HCT116 (cell line): ENCODE data around the gene RBP7.

Source experiments
- EZH2phosphoT487 ChIP-seq: fragments of 200-600 bp; IDR thresholded peaks from 2 replicates; pipeline ENCODE4 v1.6.1; 2018; ENCODE audit warnings: antibody characterized with exemption, borderline replicate concordance
- POLR2A ChIP-seq: IDR thresholded peaks from 2 replicates; pipeline ENCODE4 v1.7.0; 2011; ENCODE audit warnings: borderline replicate concordance; ENCODE audit not compliant: insufficient read depth, insufficient read length; ENCODE audit errors: extremely low read depth
- RAD21 ChIP-seq: IDR thresholded peaks from 2 replicates; pipeline ENCODE4 v1.6.1; 2012; ENCODE audit warnings: low read depth, mild to moderate bottlenecking
- SIN3A ChIP-seq: IDR thresholded peaks from 2 replicates; pipeline ENCODE4 v1.6.1; 2012; ENCODE audit warnings: low read depth
- TF ChIP-seq, protein P1 (sequence below), 3 experiments: fragments of 200-600 bp in 1 of 3; sonication (generic) in 1 of 3; IDR thresholded peaks in 2 of 3; conservative IDR thresholded peaks in 1 of 3; 2 replicates each; pipeline ENCODE4 v1.5.1; 2012 to 2017; ENCODE audit warnings: low read depth in 2 of 3, low read length in 2 of 3, antibody characterized with exemption in 1 of 3, borderline replicate concordance in 1 of 3, control low read depth in 1 of 3, mild to moderate bottlenecking in 1 of 3, mixed read lengths in 1 of 3, mixed run types in 1 of 3, moderate library complexity in 1 of 3; ENCODE audit not compliant: insufficient read depth in 1 of 3
- TF ChIP-seq, protein P2 (sequence below): IDR thresholded peaks from 2 replicates; pipeline ENCODE4 v1.6.1; 2012; ENCODE audit warnings: low read depth
- TF ChIP-seq, protein P3 (sequence below): IDR thresholded peaks from 2 replicates; pipeline ENCODE4 v1.6.1; 2012

DNA sequence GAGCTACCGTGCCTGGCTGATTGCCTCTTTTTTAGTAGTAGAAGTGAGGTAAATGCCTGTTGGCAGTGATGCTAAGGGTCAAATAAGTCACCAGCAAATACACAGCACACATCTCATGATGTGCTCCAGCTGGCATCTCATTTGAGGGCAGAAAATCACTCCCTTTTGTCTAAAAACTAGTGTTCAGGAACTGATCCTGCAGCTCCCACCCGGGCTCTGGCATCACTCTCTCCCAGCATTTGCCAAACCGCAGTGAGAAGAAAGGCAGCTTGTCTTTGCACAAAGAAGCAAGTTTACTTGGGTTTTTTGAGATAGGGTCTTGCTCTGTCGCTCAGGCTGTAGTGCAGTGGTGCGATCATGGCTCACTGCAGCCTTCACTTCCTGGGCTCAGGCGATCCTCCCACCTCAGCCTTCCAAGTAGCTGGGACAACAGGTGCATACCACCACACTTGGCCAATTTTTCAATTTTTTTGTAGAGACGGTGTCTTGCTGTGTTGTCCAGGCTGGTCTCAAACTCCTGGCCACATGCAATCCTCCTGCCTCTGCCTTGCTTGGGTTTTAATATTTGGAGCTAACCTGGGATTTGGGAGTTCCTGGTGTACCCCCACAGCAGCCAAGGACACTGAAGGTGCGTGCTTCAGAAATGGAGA, 4.1 kb downstream of the RBP7 start:
- TF ChIP-seq, protein P1, sequence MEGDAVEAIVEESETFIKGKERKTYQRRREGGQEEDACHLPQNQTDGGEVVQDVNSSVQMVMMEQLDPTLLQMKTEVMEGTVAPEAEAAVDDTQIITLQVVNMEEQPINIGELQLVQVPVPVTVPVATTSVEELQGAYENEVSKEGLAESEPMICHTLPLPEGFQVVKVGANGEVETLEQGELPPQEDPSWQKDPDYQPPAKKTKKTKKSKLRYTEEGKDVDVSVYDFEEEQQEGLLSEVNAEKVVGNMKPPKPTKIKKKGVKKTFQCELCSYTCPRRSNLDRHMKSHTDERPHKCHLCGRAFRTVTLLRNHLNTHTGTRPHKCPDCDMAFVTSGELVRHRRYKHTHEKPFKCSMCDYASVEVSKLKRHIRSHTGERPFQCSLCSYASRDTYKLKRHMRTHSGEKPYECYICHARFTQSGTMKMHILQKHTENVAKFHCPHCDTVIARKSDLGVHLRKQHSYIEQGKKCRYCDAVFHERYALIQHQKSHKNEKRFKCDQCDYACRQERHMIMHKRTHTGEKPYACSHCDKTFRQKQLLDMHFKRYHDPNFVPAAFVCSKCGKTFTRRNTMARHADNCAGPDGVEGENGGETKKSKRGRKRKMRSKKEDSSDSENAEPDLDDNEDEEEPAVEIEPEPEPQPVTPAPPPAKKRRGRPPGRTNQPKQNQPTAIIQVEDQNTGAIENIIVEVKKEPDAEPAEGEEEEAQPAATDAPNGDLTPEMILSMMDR (IDR thresholded peaks at IDR 0.05 in 2 of 3, conservative IDR thresholded peaks at IDR 0.05 in 1 of 3; ENCODE audit: borderline replicate concordance in 1 of 3, insufficient read depth in 1 of 3, low read depth in 2 of 3, low read length in 2 of 3), result no peak
- TF ChIP-seq RAD21 (no peak), SIN3A (no peak), EZH2phosphoT487 (no peak), POLR2A (no peak)
- TF ChIP-seq, protein P2, sequence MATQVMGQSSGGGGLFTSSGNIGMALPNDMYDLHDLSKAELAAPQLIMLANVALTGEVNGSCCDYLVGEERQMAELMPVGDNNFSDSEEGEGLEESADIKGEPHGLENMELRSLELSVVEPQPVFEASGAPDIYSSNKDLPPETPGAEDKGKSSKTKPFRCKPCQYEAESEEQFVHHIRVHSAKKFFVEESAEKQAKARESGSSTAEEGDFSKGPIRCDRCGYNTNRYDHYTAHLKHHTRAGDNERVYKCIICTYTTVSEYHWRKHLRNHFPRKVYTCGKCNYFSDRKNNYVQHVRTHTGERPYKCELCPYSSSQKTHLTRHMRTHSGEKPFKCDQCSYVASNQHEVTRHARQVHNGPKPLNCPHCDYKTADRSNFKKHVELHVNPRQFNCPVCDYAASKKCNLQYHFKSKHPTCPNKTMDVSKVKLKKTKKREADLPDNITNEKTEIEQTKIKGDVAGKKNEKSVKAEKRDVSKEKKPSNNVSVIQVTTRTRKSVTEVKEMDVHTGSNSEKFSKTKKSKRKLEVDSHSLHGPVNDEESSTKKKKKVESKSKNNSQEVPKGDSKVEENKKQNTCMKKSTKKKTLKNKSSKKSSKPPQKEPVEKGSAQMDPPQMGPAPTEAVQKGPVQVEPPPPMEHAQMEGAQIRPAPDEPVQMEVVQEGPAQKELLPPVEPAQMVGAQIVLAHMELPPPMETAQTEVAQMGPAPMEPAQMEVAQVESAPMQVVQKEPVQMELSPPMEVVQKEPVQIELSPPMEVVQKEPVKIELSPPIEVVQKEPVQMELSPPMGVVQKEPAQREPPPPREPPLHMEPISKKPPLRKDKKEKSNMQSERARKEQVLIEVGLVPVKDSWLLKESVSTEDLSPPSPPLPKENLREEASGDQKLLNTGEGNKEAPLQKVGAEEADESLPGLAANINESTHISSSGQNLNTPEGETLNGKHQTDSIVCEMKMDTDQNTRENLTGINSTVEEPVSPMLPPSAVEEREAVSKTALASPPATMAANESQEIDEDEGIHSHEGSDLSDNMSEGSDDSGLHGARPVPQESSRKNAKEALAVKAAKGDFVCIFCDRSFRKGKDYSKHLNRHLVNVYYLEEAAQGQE, result no peak
- TF ChIP-seq, protein P3, sequence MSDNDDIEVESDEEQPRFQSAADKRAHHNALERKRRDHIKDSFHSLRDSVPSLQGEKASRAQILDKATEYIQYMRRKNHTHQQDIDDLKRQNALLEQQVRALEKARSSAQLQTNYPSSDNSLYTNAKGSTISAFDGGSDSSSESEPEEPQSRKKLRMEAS, result no peak
